ENCODE data around the gene PCNT.
"Not testable (repeated sequence)": the region's sequence is repeated elsewhere in the genome, so short reads cannot be mapped to it uniquely, and the experiment has no call there.

Gene PCNT

GRCh38 chr21:46428286-46428685, 104.3 kb downstream of the PCNT start:
- no peak for DNase-seq

GRCh38 chr21:46428987-46429710, 105.2 kb downstream of the PCNT start:
- DNase-seq = no peak

- DNase-seq = no peak
Measured at GRCh38 chr21:46429754-46430681, 106.1 kb downstream of the PCNT start.

GRCh38 chr21:46431448-46431847, 107.5 kb downstream of the PCNT start:
- no peak for DNase-seq

GRCh38 chr21:46431884-46432488, 108.0 kb downstream of the PCNT start:
- DNase-seq = no peak

GRCh38 chr21:46433116-46433515, 109.2 kb downstream of the PCNT start:
- DNase-seq = not testable (repeated sequence)

- DNase-seq = no peak
Measured at GRCh38 chr21:46434322-46434958, 110.5 kb downstream of the PCNT start.

- DNase-seq = no peak
Measured at GRCh38 chr21:46435786-46436227, 111.9 kb downstream of the PCNT start.

- no peak for DNase-seq
Measured at GRCh38 chr21:46436621-46437020, 112.7 kb downstream of the PCNT start.

GRCh38 chr21:46437096-46437498, 113.1 kb downstream of the PCNT start:
- DNase-seq = no peak

- DNase-seq = no peak
Measured at GRCh38 chr21:46437511-46437910, 113.6 kb downstream of the PCNT start.

GRCh38 chr21:46438241-46438640, 114.3 kb downstream of the PCNT start:
- DNase-seq = no peak

- no peak for DNase-seq
Measured at GRCh38 chr21:46439906-46440305, 116.0 kb downstream of the PCNT start.

- DNase-seq = no peak
Measured at GRCh38 chr21:46441331-46441730, 117.4 kb downstream of the PCNT start.

GRCh38 chr21:46441961-46442498, 118.1 kb downstream of the PCNT start:
- no peak for DNase-seq

GRCh38 chr21:46442938-46443337, 119.0 kb downstream of the PCNT start:
- no peak for DNase-seq

- no peak for DNase-seq
Measured at GRCh38 chr21:46443910-46444309, 120.0 kb downstream of the PCNT start.

GRCh38 chr21:46448108-46448507, 124.2 kb downstream of the PCNT start:
- no peak for DNase-seq

GRCh38 chr21:46448855-46449254, 124.9 kb downstream of the PCNT start:
- DNase-seq = not testable (repeated sequence)

- DNase-seq = no peak
Measured at GRCh38 chr21:46452710-46453109, 128.8 kb downstream of the PCNT start.

GRCh38 chr21:46454142-46454541, 130.2 kb downstream of the PCNT start:
- no peak for DNase-seq

- DNase-seq = no peak
Measured at GRCh38 chr21:46454634-46455390, 130.9 kb downstream of the PCNT start.

Data from T1000 (cell line).